Transverse colon (tissue), 4 donors: ENCODE measurements around the gene TNS1. TPM values are rescaled to one million over a fixed set of nuclear protein-coding genes. Genes with fewer than 3 reads are reported as not detected.
"Not testable (repeated sequence)": the region's sequence is repeated elsewhere in the genome, so short reads cannot be mapped to it uniquely, and the experiment has no call there.

Experiments
- DNase-seq: peaks from one replicate; pipeline ENCODE4 v3.0.0-alpha.2; 2019
- H3K27ac ChIP-seq, 4 donors: fragments of 200-600 bp; sonication (generic); 2 replicates each; pipeline ENCODE4 v1.5.1; 2016 to 2018; ENCODE audit warnings: inconsistent platforms in 4 of 4
- H3K27me3 ChIP-seq: fragments of 200-600 bp; sonication (generic); 2 replicates; pipeline ENCODE4 v1.5.1; 2017; ENCODE audit warnings: inconsistent platforms
- H3K36me3 ChIP-seq, 4 donors: fragments of 200-600 bp; sonication (generic); 2 replicates each; pipeline ENCODE4 v1.5.1; 2017 to 2019; ENCODE audit warnings: inconsistent platforms in 4 of 4
- H3K4me1 ChIP-seq, 4 donors: fragments of 200-600 bp; sonication (generic); 2 replicates each; pipeline ENCODE4 v1.5.1; 2017 to 2020; ENCODE audit warnings: inconsistent platforms in 4 of 4
- H3K4me3 ChIP-seq, 4 donors: fragments of 200-600 bp; sonication (generic); 1 replicate in 1 of 4; 2 replicates in 3 of 4; pipeline versions ENCODE4 v1.5.1 to v1.6.1; 2017 to 2019; ENCODE audit warnings: inconsistent platforms in 4 of 4
- H3K9me3 ChIP-seq, 2 donors: fragments of 200-600 bp; sonication (generic); 2 replicates each; pipeline ENCODE4 v1.5.1; 2017 to 2019; ENCODE audit warnings: inconsistent platforms in 2 of 2
- EP300 ChIP-seq: sonication (generic); formaldehyde crosslinking; IDR thresholded peaks from one replicate; pipeline ENCODE4 v1.6.1; 2017; ENCODE audit warnings: antibody characterized with exemption, low read depth
- POLR2A ChIP-seq: fragments of 450-650 bp; IDR thresholded peaks from one replicate; pipeline ENCODE4 v1.6.1; 2016; ENCODE audit warnings: antibody characterized with exemption, mild to moderate bottlenecking, moderate library complexity
- POLR2AphosphoS5 ChIP-seq, 3 donors: sonication (generic); formaldehyde crosslinking; IDR thresholded peaks; one replicate each; pipeline ENCODE4 v1.6.1; 2016; ENCODE audit warnings: antibody characterized with exemption in 3 of 3
- WGBS, 2 donors: methylation state at CpG; one replicate each; pipeline ENCODE4 v1.1.5; 2018; ENCODE audit warnings: low coverage in 1 of 2; 5-methylcytosine and 5-hydroxymethylcytosine counted together
- in situ Hi-C, 4 donors: fragments of 200-750 bp; cut with MboI; loops; one replicate each; pipeline versions ENCODE4 v1.15.0 to v1.15.1; 2017; ENCODE audit warnings: low sequenced_read_pairs in 3 of 4, low pct_ligation_motif_present in 1 of 4, low pct_unique_long_range_greater_than_20kb in 1 of 4
- intact Hi-C: fragments of 100-400 bp; cut with DNase I; formaldehyde crosslinking; loops from one replicate; pipeline ENCODE4 v1.15.1; 2023; ENCODE audit warnings: low total_unique reads
- total RNA-seq, 4 donors: library from RNA; depleted of rRNA; stranded (reverse); fragments of >200 nt; gene quantifications; one replicate each; pipeline ENCODE4 v1.1.0, GENCODE V29; 2016
- TF ChIP-seq, protein P1 (sequence below), 5 experiments: fragments of 200-600 bp in 3 of 5; fragments of 450-650 bp in 2 of 5; sonication (generic) in 3 of 5; IDR thresholded peaks; 1 replicate in 2 of 5; 2 replicates in 3 of 5; pipeline ENCODE4 v1.5.1; 2016 to 2017; ENCODE audit warnings: antibody characterized with exemption in 5 of 5, inconsistent platforms in 3 of 5, mild to moderate bottlenecking in 2 of 5, moderate library complexity in 1 of 5

Gene TNS1
- total RNA-seq, 4 donors from 2014 or later, result 101 to 487 (median 231) TPM

- WGBS, 2 donors, result 63 to 92% methylated on average over 2 to 13 of the region's 13 CpGs
- no peak for DNase-seq
- no peak for TF ChIP-seq EP300
- intact Hi-C loops, result loop anchor here (2.0 to 5.0 kb wide), 3 partner anchors 88 to 243 kb away; no protein-coding TSS in a partner anchor
- Histone ChIP-seq H3K36me3 (no peaks in the 10 kb centered on the region), H3K27ac (peak overlapping the region; percentile 17 to 49 (median 35)), H3K9me3 (no peaks in the 10 kb centered on the region), H3K4me1 (no peaks in the 10 kb centered on the region), H3K27me3 (no peaks in the 10 kb centered on the region), H3K4me3 (peak overlapping the region in 1 of 4 donors; percentile 12)
- in situ Hi-C loops, result loop anchor here (5.0 to 25.0 kb wide), 5 partner anchors 93 to 223 kb away; partner anchors contain the start of gene TNS1 (in 1 of the 4)
Measured at GRCh38 chr2:217789736-217790181, 213.0 kb downstream of the TNS1 start.

- Histone ChIP-seq H3K27ac (peak overlapping the region; percentile 7 to 49 (median 35)), H3K36me3 (no peaks in the 10 kb centered on the region), H3K9me3 (no peaks in the 10 kb centered on the region), H3K4me3 (peak overlapping the region in 1 of 4 donors; percentile 12), H3K4me1 (no peaks in the 10 kb centered on the region), H3K27me3 (no peaks in the 10 kb centered on the region)
- DNase-seq, result peak; percentile 82
- in situ Hi-C loops (loop anchor here in 3 of 4 donors (5.0 to 25.0 kb wide), 3 partner anchors 93 to 223 kb away; partner anchors contain the start of gene TNS1 (in 1 of the 3)), intact Hi-C loops (loop anchor here (2.0 to 5.0 kb wide), 3 partner anchors 88 to 243 kb away; no protein-coding TSS in a partner anchor)
- TF ChIP-seq, protein P1, sequence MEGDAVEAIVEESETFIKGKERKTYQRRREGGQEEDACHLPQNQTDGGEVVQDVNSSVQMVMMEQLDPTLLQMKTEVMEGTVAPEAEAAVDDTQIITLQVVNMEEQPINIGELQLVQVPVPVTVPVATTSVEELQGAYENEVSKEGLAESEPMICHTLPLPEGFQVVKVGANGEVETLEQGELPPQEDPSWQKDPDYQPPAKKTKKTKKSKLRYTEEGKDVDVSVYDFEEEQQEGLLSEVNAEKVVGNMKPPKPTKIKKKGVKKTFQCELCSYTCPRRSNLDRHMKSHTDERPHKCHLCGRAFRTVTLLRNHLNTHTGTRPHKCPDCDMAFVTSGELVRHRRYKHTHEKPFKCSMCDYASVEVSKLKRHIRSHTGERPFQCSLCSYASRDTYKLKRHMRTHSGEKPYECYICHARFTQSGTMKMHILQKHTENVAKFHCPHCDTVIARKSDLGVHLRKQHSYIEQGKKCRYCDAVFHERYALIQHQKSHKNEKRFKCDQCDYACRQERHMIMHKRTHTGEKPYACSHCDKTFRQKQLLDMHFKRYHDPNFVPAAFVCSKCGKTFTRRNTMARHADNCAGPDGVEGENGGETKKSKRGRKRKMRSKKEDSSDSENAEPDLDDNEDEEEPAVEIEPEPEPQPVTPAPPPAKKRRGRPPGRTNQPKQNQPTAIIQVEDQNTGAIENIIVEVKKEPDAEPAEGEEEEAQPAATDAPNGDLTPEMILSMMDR (IDR thresholded peaks at IDR 0.05), result peak; percentile 95 to 99 (median 97)
- TF ChIP-seq EP300 (no peak), POLR2AphosphoS5 (IDR thresholded peaks at IDR 0.05) (peak in 1 of 3 donors; percentile 19), POLR2A (no peak)
- 36 to 37% methylated on average over 13 to 15 of the region's 15 CpGs for WGBS, 2 donors
Measured at GRCh38 chr2:217789003-217789735, 213.6 kb downstream of the TNS1 start.

DNA sequence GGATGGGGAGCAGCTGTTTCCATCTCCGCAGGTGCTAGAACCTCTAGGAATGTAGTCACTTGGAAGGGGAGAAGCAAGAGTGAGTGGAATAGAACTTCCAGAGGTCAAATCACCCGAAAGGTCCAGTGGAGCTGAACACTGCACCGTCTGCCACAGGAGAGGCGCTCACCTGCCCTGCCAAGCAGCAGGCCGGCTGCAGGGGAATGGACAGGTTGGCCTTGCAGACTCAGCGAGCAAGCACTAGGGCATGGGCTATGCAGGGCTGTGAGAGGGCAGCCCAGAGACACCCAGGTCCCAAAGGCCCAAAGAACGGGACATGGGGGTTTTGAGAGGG is 214.2 kb downstream of the TNS1 start:
- intact Hi-C loops, result loop anchor here (2.0 to 5.0 kb wide), 3 partner anchors 89 to 244 kb away; no protein-coding TSS in a partner anchor
- TF ChIP-seq POLR2A, result no peak
- no peak overlapping the region for H3K4me3 ChIP-seq
- H3K27me3 ChIP-seq, result no peaks in the 10 kb centered on the region
- in situ Hi-C loops, result loop anchor here in 3 of 4 donors (5.0 to 25.0 kb wide), 3 partner anchors 94 to 224 kb away; partner anchors contain the start of gene TNS1 (in 1 of the 3)
- WGBS, 2 donors, result 83% methylated on average over 7 of the region's 7 CpGs; no CpG with 5 or more reads in 1 of the 2 donors
- no peaks in the 10 kb centered on the region for H3K36me3 ChIP-seq
- DNase-seq, result no peak
- peak overlapping the region in 2 of 4 donors; percentile 1 to 8 for H3K27ac ChIP-seq
- no peaks in the 10 kb centered on the region for H3K4me1 ChIP-seq
- no peaks in the 10 kb centered on the region for H3K9me3 ChIP-seq

GRCh38 chr2:217787160-217787877 is 215.5 kb downstream of the TNS1 start:
- no peak overlapping the region for H3K4me3 ChIP-seq
- H3K4me1 ChIP-seq, result no peaks in the 10 kb centered on the region
- DNase-seq, result no peak
- 87% methylated on average over 17 of the region's 37 CpGs; no CpG with 5 or more reads in 1 of the 2 donors for WGBS, 2 donors
- H3K27me3 ChIP-seq, result no peaks in the 10 kb centered on the region
- no peaks in the 10 kb centered on the region for H3K36me3 ChIP-seq
- in situ Hi-C loops (loop anchor here in 3 of 4 donors (5.0 to 25.0 kb wide), 3 partner anchors 95 to 225 kb away; partner anchors contain the start of gene TNS1 (in 1 of the 3)), intact Hi-C loops (loop anchor here (5.0 kb wide), 2 partner anchors 90 to 245 kb away; no protein-coding TSS in a partner anchor)
- H3K27ac ChIP-seq, result no peak overlapping the region
- H3K9me3 ChIP-seq, result no peaks in the 10 kb centered on the region
- TF ChIP-seq POLR2A (no peak), EP300 (no peak), POLR2AphosphoS5 (IDR thresholded peaks at IDR 0.05) (no peak)
- TF ChIP-seq, protein P1 (IDR thresholded peaks at IDR 0.05), result no peak

DNA sequence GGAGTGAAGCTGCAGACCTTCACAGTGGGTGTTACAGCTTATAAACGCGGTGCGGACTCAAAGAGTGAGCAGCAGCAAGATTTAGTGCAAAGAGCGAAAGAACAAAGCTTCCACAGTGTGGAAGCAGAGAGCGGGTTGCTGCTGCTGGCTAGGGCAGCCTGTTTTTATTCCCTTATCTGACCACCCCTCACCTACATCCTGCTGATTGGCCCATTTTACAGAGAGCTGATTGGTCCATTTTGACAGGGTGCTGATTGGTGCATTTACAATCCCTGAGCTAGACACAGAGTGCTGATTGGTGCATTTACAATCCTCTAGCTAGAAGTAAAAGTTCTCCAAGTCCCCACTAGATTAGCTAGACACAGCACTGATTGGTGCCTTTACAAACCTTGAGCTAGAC is 216.2 kb downstream of the TNS1 start:
- not testable (repeated sequence) for H3K4me1 ChIP-seq, H3K27me3 ChIP-seq, H3K9me3 ChIP-seq, H3K27ac ChIP-seq, DNase-seq, H3K36me3 ChIP-seq, H3K4me3 ChIP-seq
- WGBS, 2 donors, result 83 to 90% methylated on average over 2 to 5 of the region's 5 CpGs
- intact Hi-C loops (loop anchor here (5.0 kb wide), 2 partner anchors 91 to 246 kb away; no protein-coding TSS in a partner anchor), in situ Hi-C loops (loop anchor here in 3 of 4 donors (5.0 to 25.0 kb wide), 3 partner anchors 96 to 226 kb away; partner anchors contain the start of gene TNS1 (in 1 of the 3))
